A204.1 (cell line): ENCODE measurements around the gene DGKG.

Experiments used
- FAIRE-seq: peaks from 2 replicates; lab custom pipeline; 2012; peaks lifted over from hg19 to GRCh38; lab: Jason Lieb, UNC

DGKG gene

GRCh38 chr3:186237915-186238314, 124.1 kb downstream of the DGKG start:
- FAIRE-seq: no peak

DNA sequence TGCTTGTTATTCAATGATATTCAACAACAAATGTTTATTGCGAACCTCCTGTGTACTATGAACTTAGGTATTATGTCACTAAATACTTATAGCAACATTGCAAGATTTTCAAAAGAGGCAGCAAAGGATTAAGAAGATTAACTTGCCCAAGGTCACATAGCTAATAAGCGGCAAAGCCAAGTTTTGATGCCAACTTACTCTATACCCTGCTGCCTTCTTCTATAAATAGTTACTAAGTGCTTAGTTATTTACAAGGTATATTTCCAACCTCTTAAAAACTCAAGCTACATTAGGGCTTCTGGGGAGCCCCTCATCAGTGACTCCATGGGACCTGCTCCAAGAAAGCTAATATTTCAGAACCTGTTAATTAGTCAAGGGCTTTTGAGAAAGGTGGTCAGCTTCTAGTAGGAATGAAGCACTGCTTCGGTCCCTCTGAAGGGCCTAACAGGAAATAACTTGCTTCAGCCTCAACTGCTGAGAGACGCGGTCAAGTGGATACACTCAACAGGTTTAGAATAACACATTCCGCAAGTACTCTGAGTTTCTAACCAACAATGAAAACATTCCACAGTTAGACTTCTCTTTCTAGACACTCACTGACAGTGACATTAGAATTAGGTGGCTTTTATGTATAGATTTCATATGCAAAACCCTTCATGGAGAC, 125.5 kb downstream of the DGKG start:
- FAIRE-seq: no peak

GRCh38 chr3:186235554-186235953, 126.5 kb downstream of the DGKG start:
- FAIRE-seq: no peak

- FAIRE-seq: no peak
Observed at GRCh38 chr3:186234152-186234551, 127.9 kb downstream of the DGKG start.

GRCh38 chr3:186226482-186226881, 135.6 kb downstream of the DGKG start:
- no peak for FAIRE-seq

GRCh38 chr3:186225603-186226002, 136.4 kb downstream of the DGKG start:
- no peak for FAIRE-seq

GRCh38 chr3:186224041-186224610, 137.9 kb downstream of the DGKG start:
- no peak for FAIRE-seq

- FAIRE-seq: no peak
Observed at GRCh38 chr3:186223476-186223875, 138.6 kb downstream of the DGKG start.

- no peak for FAIRE-seq
Observed at GRCh38 chr3:186221760-186222378, 140.2 kb downstream of the DGKG start.

GRCh38 chr3:186220911-186221645, 141.0 kb downstream of the DGKG start:
- FAIRE-seq: no peak

DNA sequence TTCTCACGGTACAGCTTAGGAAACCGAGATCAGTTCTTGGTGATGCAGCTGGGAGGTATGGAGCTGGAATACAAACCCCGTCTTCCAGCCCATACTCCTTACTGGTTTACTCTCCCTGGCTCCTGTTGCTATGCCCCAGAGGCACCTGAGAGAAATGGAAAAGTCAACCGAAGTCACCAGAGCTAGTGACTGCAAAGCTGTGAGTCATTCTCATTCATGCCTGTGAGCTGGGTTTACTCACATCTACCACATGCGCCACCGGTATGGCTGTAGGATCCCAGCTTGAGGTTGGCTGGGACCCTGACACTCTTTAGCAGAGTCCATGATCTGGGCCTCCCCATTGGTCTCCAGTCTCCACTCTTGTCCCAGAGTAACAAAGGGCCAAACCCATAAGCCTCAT, 141.7 kb downstream of the DGKG start:
- FAIRE-seq: no peak

GRCh38 chr3:186219211-186219638, 142.8 kb downstream of the DGKG start:
- no peak for FAIRE-seq

DNA sequence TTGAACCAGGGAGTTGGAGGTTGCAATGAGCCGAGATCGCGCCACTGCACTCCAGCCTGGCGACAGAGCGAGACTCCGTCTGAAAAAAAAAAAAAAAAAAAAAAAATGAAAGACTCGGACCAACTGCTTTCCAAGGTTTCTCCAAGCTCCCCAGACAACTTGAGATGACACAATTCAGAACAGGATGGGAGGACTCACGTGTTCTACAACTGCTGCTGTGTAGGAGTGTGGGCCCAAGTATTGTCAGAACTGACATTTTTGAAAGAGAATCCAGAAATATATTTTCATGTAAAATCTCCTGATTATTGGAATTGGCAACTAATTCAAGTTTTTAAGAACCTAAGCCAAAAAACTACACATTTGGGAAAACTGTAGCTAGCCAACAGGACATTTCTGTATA, 143.6 kb downstream of the DGKG start:
- no peak for FAIRE-seq

DNA sequence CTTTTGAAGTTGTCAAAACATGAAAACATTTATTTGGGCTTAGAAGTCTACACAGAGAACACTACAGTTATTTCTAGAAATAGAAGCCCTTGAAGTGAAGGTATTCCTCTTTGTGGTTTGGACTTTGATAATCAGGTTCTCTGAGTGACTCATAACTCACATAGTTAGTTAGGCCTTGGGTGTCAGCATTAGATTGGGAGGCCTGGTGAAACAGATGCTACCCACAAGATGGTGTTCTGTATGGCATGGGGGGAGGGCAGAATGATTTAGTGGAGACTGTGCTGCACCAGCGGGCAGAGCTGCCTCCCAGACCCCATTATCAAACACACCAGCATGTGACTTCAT, 144.2 kb downstream of the DGKG start:
- FAIRE-seq: no peak

DNA sequence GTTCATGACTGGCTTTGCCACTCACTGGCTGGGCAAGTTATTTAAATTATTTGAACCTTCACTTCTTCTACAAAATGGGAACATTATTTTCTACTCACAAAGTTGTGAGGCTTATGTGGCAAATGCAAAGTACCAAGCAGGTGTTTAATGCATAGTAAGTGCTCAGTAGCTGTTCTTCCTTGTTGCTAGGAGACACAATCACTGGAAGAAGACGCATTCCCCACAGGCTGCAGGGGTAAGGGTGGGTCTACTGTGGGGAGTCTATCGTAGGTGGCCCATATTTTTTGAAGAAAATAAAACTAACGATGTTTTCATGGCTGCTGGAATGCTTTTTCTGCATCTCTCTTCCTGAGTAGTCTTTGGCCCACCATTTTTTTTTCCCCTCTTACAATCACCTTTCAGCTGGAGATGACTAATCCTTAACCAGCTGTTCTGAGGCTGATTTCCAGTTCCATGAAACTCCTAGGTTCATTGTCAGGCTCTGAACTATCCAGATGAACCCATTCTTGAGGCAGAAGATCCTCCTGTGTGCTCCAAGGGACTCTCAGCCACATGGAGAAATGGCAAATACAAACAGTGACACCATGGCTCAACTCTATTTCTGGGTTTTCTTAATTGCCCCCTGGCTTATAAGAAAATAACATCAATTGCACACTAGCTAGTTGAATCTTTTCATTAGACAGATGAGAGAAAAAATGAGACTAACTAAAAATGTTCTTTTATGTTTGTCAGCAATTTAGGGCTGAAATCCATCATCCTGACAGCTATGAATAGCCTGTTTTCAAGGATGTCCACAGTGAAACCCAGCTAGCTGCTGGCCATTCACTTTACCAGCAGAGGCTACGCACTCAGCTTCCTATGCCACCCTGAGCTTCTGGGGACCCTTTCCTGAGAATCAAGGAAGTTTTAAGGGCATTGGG, 144.9 kb downstream of the DGKG start:
- no peak for FAIRE-seq

- no peak for FAIRE-seq
Observed at GRCh38 chr3:186214670-186215069, 147.4 kb downstream of the DGKG start.

DNA sequence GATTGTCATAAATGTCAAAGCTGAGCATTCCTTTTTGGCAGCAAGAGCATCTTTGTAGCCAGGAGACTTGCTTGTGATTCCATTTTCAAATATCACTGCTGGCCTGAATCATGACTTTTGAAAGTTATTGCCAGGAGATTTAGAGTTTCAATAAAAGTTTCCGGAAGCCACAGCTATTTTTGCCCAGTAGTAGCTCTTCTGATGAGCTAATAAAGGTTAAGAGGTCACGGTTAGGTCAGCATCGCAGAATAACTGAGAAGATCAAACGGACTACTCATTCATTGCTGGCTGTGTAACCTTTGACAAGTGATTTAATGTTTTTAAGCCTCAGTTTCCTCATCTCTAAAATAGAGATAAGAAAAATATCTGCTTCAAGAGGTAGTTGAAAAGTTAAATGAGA, 148.1 kb downstream of the DGKG start:
- no peak for FAIRE-seq

GRCh38 chr3:186212611-186213010, 149.4 kb downstream of the DGKG start:
- FAIRE-seq: no peak

GRCh38 chr3:186210852-186211500, 151.1 kb downstream of the DGKG start:
- no peak for FAIRE-seq

- FAIRE-seq: no peak
Observed at GRCh38 chr3:186209810-186210752, 152.0 kb downstream of the DGKG start.
